Activated naive CD4-positive, alpha-beta T cell treated with Interleukin-2 at 50 U/mL for 16 hours (primary cell): ENCODE measurements around the gene HSPA12B.

Experiments used
- DNase-seq: peaks from one replicate; pipeline ENCODE4 v3.0.0-alpha.2; 2020

Gene HSPA12B

DNA sequence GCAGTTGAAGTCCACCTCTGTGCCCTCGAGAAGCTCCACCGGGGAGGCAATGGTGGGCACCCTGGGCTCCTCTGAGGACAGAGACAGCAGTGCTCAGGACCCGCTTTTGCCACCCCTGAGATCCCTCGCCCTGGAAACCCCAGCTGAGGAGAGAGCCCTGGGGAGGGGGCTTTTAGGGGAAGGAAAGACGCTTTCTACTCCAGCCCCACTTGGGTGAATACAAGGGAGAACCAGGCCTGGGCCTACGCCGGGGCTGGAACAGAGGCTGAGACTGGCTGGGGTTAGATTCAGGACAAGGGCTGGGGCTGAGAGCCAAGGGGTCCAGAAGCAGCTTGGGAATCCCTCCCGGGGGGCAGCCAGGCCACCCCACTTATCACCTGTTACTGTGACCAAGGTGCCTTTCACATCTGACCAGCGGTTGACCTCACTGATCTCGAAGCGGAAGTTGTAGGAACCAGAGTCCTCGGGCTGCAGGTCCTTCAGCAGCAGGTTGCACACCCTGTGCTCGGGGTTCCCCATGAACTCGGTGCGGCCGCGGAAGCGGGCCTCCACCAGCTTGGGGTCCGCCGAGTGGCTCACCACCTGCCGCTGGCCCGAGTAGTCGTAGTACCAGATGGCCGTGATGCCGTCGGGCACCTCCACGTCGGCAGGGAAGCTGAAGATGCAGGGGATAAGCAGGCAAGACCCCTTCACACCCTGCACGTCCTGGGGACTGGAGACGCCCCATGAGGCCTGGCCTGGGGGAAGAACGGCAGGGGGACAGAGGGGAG lies 26.3 kb upstream of the HSPA12B start:
- DNase-seq: no peak

GRCh38 chr20:3706774-3707507 lies 25.5 kb upstream of the HSPA12B start:
- DNase-seq: no peak

DNA sequence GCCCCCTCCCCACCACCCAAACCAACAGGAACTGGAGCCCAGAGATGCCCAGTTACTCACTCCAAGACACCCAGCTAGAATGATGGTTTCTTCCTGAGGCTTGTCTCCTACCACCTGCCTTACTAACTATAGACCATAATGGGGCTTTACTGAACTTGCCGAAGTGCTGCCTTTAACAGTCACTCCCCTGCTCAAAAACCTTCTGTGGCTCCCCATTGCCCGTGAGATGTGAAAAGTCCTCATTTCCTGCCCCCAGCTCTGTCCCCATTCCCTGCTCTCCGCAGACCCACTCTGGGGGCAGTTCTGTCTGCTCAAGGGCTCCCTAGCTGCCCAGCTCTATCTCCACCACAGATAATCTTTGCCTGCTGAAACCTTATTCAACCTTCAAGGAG lies 25.0 kb upstream of the HSPA12B start:
- DNase-seq: no peak

GRCh38 chr20:3710011-3710466 lies 22.4 kb upstream of the HSPA12B start:
- DNase-seq: no peak

DNA sequence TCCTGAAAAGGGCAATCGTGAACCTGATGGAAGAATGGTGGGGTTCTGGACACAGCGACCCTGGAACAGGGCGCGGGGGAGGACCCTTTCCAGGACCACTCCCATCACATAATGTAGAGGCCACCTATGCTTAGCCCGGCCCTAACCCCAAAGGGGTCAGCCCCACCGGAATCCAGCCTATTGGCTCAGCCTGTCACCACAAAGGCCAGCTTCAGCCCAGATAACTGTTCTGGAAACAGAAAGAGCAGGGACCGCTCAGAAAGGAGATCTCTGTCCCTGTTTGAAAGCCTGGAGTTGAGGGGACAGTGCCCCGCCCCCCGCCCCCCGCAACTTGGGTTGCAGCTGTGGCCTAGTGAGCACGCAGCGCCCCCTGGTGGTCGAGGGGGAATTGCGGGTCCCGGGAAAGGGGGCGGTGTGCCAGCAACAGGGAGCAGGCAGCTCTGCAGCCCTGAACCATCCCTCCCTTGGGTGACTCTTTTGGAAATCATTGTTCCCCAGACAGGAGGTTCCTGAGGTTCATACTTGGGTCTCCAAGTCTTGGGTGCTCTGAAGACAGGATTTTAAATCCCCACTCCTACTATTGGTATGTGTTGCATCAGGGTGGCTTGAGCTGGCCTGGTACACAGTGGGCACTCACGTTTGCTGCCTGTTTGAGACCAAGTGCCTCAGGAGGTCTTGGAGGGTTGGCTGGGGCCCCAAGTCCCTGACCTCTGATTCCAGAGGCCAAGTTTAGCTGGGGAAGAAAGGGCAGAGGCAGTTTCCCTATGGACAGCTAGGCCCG lies 21.6 kb upstream of the HSPA12B start:
- DNase-seq: peak; percentile 77

DNA sequence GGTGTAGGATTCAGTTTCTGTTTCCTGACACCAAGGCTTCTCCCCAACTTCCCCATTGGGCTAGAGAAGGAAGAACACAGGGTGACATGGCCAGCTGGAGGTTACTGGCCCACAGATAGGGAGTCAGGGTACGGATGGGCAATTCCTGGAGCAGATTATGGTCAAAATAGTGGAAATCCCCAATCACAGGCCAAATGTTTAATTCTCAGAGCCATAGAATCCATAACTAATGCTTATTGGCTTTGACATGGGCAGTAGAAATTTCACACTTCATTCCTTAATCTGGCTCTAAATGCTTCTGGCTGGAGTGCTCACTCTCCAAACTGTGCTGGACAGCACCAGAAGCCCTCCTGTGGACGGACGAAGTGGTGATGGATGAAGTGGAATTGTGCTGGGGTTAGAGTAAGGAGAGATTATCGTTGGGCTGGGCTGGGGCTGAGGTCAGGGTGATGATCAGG lies 21.0 kb upstream of the HSPA12B start:
- DNase-seq: no peak

- no peak for DNase-seq
These were observed 20.1 kb upstream of the HSPA12B start, which contains the start of gene SIGLEC1 for GRCh38 chr20:3712279-3712873. TSS of gene SIGLEC1 (minus strand) at chr20:3712600. CDS start at chr20:3707128, 5,472 bp downstream.

DNA sequence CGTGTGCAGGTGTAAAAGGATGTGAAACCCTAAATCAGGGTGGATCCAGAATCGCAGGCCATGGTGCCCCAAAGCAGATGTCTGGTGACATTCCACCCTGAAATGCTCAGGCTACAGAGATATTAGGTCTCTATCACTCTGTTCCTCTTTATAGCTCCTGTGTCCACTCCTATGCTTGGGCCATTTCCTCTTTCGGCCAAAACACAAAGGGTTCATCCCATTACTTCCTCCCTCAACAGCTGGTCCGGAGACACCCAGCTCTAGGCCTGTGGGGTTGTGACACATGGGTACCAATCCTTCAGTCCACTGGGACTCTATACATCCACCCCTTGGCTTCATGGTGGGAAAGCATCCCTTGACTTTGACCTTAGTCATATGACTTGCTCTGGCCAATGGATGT lies 18.4 kb upstream of the HSPA12B start:
- DNase-seq: no peak

DNA sequence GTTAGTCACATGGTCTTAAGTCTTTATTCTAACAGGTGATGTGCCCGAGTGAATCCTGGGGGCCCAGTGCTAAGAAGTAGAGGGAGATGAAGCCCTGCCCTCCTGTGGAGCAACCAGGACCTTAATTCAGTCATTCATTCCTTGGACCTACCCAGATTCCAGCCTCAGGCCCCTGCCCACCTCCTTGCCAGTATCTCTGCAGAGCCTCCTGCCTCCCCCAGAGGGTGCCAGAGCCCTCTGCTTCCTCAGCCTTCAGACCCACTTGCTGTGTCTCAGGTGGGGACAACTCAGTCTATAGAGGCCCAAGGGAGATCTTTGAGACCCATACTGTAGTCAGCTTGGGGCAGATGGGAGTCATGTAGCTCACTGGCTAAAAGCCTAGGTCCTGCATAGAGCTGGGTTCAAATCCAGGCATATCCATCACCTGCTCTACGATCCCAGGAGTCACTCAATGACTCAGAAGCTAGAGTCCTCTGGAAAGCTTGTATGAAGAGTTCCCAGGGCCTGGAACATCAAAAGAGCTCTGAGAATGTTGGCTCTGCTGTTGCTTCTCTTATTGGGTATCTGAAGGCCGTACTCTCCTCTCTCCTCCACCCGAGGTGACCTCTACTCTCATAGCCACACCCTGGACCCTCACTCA lies 16.2 kb upstream of the HSPA12B start:
- peak; percentile 14 for DNase-seq

- DNase-seq: no peak
These were observed 13.4 kb upstream of the HSPA12B start for GRCh38 chr20:3719046-3719445.

GRCh38 chr20:3720068-3720467 lies 12.4 kb upstream of the HSPA12B start:
- DNase-seq: no peak

DNA sequence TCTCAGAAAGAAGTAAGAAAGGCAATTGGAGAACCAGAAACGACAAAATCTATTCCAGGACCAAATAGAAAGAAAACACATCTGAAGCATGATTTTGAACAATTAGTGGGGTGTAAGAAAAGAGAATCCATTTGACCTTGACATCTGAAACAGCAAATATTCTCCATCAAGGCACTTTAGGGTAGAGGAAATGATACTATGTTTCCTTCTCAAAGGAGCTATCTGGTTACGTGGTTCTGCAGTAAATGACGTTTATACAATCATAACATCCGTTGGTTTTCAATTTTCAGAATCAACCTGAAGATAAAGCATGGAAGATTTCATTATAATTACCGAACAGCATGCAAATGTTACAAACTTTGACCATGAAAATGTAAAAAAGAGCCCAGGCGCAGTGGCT lies 11.9 kb upstream of the HSPA12B start:
- DNase-seq: no peak

DNA sequence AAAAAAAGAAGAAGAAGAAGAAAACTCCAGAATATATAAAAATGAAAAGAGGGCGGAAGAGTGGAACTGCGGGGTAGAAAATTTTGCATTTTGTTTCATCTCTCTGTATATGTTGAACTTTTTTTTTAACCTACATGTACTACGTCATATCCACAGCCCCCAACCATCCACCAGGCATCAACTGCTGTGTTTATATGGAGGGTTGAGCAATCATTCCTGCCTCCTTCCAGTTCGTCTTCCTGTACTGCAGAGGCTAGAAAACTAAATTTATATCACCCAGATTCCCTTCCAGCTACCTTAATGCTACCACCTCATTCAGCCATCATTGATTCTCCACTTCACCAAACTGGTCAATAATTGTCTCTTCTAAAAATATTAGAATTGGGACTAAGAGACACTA lies 10.6 kb upstream of the HSPA12B start:
- no peak for DNase-seq

DNA sequence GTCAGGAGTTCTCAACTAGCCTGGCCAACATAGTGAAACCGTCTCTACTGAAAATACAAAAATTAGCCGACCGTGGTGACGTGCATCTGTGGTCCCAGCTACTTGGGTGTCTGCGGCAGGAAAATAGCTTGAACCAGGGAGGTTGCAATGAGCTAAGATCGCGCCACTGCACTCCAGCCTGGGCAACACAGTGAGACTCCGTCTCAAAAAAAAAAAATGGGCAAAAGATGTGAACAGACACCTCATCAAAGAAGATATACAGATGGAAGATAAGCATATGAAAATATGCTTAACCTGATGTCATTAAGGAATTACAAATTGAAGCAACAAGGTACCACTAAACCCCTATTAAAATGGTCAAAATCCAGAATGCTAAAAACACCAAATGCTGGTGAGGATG lies 9.2 kb upstream of the HSPA12B start:
- no peak for DNase-seq

DNA sequence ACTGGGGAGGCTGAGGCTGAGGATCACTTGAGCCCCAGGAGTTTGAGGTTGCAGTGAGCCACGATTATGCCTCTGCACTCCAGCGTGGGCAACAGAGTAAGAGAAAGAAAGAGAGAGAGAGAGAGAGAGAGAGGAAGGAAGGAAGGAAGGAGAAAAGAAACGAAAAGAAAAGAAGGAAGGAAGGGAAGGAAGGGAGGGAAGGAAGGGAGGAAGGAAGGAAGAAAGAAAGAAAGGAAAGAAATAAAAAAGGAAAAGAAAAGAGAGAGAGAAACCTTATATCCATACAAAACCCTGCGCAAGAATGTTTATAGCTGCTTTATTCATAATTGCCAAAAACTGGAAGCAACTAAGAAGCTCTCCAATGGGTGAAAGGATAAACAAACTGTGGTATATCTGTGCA lies 8.1 kb upstream of the HSPA12B start:
- no peak for DNase-seq

DNA sequence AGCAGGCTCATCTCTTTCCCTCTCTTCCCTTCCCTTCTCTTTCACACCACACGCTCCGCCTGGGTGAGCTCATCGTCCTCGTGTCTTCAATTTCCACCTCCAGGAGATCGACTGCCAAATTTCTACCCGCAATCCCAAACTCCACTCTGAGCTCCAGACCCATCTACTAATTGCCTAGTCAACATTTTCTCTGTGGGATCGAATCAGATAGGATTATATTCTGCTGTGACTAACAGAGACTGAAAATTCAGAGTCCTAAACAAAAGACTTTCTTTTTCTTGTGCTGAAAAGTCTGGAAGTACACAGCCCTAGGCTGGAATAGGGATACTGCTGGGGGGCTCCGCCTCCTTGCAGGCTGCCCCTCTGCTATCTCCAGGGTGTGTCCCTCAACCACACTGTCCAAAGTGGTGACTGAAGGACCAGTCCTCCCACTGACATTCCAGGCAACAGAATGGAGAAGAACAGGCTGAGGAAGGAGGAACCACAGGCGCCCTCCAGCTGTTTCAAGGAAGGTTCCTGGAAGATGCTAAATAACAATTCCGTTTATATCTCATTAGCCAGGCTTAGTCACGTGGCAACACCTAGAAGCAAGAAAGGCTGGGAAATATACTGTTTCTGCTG lies 5.0 kb upstream of the HSPA12B start:
- no peak for DNase-seq

- no peak for DNase-seq
These were observed 4.1 kb upstream of the HSPA12B start for GRCh38 chr20:3728354-3728753.

DNA sequence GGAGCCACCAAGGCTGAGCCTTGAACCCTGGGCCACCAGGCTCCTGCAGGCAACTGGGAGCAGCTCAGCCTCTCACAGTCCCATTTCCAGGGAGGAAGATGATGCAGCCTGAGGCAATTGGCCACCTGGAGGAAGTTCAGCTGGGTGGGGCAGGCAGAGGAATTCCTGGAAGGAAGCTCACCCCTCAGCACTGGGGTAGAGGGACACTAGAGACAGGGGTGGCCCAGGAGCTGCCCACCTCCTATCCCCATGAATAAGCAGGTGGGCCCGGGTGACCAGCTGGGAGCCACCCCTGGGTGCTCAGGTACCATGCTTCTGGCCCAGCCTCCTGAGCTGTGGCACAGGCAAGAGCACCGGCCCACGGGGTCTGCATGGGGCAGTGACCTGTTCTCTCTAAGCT lies 3.6 kb upstream of the HSPA12B start:
- no peak for DNase-seq

DNA sequence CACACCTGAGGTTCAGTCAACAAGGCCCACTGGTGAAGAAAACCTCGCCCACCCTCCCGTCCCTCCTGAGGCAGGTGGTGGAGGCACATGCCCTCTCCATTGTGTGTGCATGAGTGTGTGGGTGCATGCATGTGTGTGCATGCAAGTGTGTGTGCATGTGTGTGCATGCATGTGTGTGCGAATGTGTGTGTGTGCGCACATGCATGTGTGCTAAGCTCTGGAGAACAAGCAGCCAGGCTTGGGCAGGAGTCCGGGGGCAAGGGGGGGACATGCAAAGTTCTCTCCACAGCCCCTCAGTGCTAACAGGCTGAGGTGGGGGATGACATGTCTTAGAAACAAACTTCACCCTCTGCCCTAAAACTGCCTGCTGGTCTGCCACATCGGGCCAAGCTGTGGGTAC lies 3.1 kb upstream of the HSPA12B start:
- no peak for DNase-seq

DNA sequence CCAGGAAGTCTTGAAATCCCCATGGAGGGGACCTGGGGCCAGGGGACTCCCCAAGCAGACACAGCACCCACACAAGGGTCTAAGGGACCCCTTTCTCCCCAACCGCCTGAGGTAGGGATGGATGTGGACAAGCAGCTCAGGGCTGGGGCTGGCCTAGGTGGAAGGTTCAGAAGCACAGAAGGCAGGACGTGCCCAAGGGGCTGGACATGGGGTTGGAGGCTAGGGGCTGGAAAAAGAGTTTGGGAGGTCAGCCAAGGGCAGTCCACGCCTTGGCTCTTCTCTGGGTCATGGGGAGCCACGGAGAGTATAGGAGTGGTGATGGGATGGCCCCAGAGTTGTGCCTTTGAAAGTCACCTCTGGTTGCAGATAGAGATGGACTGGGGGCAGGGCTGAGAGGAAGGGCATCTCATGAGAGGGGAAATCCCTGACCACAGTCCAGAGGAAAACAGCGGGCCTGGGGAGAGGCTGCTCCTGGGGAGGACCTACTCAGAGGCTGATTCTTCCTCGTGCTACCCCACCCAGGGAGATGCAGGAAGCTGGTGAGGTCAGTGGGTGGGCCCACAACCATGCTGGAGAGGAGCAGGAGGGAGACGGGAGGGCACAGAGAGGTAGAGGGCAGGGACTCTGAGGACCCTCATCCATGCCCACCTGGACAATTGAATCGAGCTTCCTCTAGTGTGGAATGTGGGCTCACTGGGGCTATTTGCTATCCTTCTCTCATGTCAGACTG lies 2.5 kb upstream of the HSPA12B start:
- DNase-seq: no peak
